Peyer's patch (tissue), 4 donors: ENCODE results near the gene AGGF1.

Experiments
- CTCF ChIP-seq, 6 experiments: fragments of 450-650 bp in 4 of 6; fragments of 200-600 bp in 2 of 6; sonication (generic) in 1 of 6; IDR thresholded peaks; one replicate each; pipeline ENCODE4 v1.5.1; 2017 to 2019; ENCODE audit warnings: antibody characterized with exemption in 6 of 6, mild to moderate bottlenecking in 3 of 6, moderate library complexity in 1 of 6
- POLR2A ChIP-seq, 2 donors: fragments of 450-650 bp; IDR thresholded peaks; one replicate each; pipeline ENCODE4 v1.5.1; 2017; ENCODE audit warnings: antibody characterized with exemption in 2 of 2, mild to moderate bottlenecking in 2 of 2, moderate library complexity in 2 of 2

GRCh38 chr5:77087484-77088261 lies 57.5 kb downstream of the AGGF1 start:
- TF ChIP-seq CTCF (IDR thresholded peaks at IDR 0.05) (no peak), POLR2A (IDR thresholded peaks at IDR 0.05) (no peak)
